ENCODE measurements around the gene IL18.
"Not testable (repeated sequence)": the region's sequence is repeated elsewhere in the genome, so short reads cannot be mapped to it uniquely, and the experiment has no call there.

IL18 gene

GRCh38 chr11:112113539-112114457 lies 50.1 kb downstream of the IL18 start:
- peak; percentile 28 for DNase-seq

GRCh38 chr11:112106070-112106469 lies 57.8 kb downstream of the IL18 start:
- no peak for DNase-seq

GRCh38 chr11:112103446-112103845 lies 60.4 kb downstream of the IL18 start:
- DNase-seq = no peak

GRCh38 chr11:112100462-112100861 lies 63.4 kb downstream of the IL18 start:
- no peak for DNase-seq

DNA sequence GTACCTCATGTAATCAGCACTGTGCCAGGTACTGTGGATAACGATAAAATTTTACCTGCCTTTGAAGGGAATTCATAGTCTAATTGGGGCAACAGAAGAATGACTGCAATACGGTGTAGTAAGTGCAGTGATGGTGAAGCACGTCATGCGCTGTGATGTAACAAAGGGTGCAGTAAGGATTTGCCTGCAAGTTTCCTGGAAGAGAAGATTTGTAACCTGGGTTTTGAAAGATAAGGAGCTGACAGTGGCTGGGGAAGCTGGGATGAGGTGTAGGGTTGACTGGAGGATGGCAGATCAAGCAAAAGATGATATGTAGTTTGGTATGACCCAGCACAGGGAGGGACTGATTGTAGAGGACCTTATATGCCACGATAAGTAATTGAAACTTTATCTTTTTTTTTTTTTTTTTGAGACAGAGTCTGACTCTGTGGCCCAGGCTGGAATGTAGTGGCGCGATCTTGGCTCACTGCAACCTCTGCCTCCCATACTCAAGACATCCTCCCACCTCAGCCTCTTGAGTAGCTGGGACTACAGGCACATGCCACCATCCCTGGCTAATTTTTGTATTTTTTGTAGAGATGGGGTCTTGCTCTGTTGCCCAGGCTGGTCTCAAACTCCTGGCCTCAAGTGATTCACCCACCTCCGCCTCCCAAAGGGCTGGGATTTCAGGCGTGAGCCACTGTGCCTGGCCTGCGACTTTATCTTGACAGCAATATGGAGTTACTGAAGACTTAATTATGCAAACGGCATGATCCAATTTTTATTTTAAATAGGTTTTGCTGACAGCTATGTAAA lies 66.0 kb downstream of the IL18 start:
- no peak for DNase-seq

DNA sequence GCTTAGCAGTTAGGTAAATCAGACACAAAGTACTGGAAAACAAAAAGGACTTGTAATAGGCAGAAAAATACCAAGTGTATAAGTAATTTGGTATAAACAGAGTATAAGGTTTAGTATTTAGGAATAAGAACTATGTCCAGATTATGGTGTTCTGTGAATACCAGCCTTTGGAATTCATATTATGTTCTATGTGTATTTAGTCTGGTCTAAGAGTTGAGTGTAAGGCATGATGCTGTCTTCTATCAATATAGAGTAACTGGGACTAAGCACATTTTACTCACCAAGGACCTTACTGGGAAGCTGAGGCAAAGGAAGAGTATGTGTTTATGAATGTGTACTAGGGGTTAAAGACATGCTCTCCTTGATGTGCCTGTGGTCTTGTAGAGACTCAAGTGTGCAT lies 67.7 kb downstream of the IL18 start:
- DNase-seq = no peak

DNA sequence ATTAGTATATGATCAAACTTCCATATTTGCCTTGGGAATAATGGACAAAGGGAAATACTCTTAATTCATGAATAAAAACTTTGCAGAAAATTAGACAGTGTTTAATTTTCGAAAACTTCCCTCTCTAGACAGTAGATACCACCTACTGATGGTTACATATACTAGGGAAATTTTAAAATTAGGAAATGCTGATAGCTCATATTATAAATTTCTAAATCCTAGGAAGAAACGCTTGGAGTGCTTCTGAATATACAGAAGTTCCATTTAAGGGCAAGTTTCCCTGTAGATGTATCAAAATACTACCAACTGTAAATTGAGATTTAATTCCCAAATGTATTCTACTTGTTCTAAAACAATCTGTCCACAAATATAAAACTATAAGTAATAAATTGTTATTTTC lies 68.6 kb downstream of the IL18 start:
- DNase-seq = not testable (repeated sequence)
